HG03432 (cell line): ENCODE data around the gene LCE1A.

Experiments
- ATAC-seq: cut with Tn5 transposase; IDR thresholded peaks from one replicate; pipeline ENCODE4 v1.9.1; 2021; ENCODE audit warnings: mild to moderate bottlenecking, moderate library complexity; ENCODE audit not compliant: unreplicated experiment

LCE1A gene

GRCh38 chr1:152869808-152870419 is 42.6 kb downstream of the LCE1A start:
- ATAC-seq, result no peak

- no peak for ATAC-seq
Observed at GRCh38 chr1:152870831-152871730, 43.8 kb downstream of the LCE1A start.

GRCh38 chr1:152871731-152872126 is 44.5 kb downstream of the LCE1A start:
- ATAC-seq, result no peak

- no peak for ATAC-seq
Observed at GRCh38 chr1:152873495-152873894, 46.2 kb downstream of the LCE1A start.

DNA sequence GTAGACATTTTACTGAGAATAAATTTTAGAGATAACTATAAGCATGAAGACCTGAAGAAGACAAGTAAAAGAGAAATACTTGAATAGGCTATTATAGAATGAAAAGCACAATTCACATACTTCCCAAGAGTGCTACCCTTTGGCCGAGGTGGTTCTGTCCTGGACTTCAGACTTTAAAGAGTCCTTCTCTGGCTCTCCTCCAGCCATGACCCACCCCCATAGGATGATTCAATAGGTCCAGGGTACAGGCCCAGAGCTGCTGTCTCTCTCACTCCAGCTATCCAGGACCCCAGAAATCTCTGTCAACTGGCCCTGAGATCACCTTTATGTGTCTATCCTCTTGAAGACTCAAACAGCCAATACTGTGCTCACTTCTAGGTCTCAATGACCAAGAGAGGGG is 49.6 kb downstream of the LCE1A start:
- no peak for ATAC-seq
